Measurements from ENCODE around the gene GATD1. TPM values are rescaled to one million over a fixed set of nuclear protein-coding genes. Genes with fewer than 3 reads are reported as not detected.

The GATD1 gene
- total RNA-seq, 4 donors from 2014 or later: 47.6 to 81.7 (median 52.9) TPM

DNA sequence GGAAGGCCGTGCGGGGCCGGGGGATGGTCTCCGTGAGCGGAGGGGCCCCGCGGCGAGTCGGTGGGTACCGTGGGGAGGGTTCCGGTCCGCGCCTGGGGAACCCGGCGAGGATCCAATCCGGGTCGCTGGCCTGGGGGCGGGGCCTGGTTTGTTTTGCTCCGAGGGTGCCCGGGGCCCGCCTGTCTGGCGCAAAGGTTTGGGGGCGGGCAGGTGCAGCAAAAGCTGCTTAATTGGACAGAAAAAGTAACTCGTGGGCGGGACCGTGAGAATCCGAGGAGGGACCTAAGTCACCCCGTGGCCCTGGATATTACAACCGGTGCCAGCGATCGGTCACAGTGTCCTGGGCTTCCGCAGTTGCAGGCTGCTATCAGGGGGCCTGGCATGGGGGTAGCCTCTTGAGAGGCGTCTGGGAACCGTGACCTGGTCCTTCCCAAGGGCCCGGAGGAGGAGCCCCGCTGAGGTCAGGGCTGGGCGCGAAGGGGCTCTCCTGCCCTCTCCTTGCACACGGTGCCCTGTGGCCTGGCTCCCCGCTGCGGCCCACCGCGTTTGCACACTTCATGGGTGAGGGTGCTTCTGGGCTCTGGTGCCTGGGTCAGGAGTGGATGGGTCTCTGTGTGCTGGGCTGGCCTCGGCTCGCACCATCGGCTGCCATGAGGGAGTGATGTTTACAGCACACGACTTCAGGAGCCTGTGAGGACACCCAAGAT is 42.8 kb upstream of the GATD1 start:
- peak overlapping the region; percentile 96 to 98 (median 96) for H3K27ac ChIP-seq
- DNase-seq: peak; percentile 96 to 98 (median 98)
- TF ChIP-seq POLR2A (IDR thresholded peaks at IDR 0.05): peak; percentile 87 to 90
- TF ChIP-seq, protein P1, sequence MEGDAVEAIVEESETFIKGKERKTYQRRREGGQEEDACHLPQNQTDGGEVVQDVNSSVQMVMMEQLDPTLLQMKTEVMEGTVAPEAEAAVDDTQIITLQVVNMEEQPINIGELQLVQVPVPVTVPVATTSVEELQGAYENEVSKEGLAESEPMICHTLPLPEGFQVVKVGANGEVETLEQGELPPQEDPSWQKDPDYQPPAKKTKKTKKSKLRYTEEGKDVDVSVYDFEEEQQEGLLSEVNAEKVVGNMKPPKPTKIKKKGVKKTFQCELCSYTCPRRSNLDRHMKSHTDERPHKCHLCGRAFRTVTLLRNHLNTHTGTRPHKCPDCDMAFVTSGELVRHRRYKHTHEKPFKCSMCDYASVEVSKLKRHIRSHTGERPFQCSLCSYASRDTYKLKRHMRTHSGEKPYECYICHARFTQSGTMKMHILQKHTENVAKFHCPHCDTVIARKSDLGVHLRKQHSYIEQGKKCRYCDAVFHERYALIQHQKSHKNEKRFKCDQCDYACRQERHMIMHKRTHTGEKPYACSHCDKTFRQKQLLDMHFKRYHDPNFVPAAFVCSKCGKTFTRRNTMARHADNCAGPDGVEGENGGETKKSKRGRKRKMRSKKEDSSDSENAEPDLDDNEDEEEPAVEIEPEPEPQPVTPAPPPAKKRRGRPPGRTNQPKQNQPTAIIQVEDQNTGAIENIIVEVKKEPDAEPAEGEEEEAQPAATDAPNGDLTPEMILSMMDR (IDR thresholded peaks at IDR 0.05): no peak
- peak overlapping the region; percentile 75 to 97 (median 80) for H3K4me3 ChIP-seq
- peaks cover 0 to 32% (median 0%) of the 10 kb centered on the region in 3 donors for H3K36me3 ChIP-seq
- H3K4me1 ChIP-seq: peaks cover 5 to 31% (median 18%) of the 10 kb centered on the region in 4 donors
- no peaks in the 10 kb centered on the region for H3K9me3 ChIP-seq
- H3K27me3 ChIP-seq: no peaks in the 10 kb centered on the region

DNA sequence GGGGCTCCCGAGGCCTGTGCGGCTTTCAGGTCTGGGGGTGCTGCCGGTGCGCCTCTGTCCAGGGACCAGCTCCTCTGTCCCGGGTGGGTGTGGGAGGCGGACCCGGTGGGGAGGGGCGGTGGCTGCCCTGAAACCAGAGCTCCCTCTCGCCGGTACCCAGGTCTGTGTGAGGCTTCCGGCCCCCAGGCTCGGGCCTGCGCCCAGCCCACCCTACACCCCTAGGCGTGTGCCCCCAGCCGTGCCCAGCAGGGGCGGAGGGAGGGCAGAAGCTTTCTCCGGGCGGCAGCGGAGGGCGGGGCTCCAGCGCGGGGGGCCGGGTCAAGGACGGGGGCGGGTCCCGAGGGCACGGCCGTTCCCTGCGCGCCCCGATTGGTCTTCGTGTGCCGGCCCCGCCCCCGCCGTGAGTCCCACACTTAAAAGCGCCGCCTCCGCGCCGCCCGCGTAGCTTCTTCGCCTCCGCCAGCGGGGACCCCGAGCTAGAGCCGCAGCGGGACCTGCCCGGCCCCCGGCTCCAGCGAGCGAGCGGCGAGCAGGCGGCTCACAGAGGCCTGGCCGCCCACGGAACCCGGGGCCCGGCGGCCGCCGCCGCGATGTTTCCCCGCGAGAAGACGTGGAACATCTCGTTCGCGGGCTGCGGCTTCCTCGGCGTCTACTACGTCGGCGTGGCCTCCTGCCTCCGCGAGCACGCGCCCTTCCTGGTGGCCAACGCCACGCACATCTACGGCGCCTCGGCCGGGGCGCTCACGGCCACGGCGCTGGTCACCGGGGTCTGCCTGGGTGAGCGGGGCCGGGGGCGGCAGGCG is 42.0 kb upstream of the GATD1 start:
- peaks cover 0 to 25% (median 0%) of the 10 kb centered on the region in 3 donors for H3K36me3 ChIP-seq
- peak; percentile 89 to 92 for TF ChIP-seq POLR2A (IDR thresholded peaks at IDR 0.05)
- TF ChIP-seq, protein P1 (IDR thresholded peaks at IDR 0.05): peak in 4 of 6 experiments; percentile 24 to 47 (median 42)
- H3K9me3 ChIP-seq: no peaks in the 10 kb centered on the region
- DNase-seq: peak; percentile 94 to 97 (median 95)
- H3K27me3 ChIP-seq: no peaks in the 10 kb centered on the region
- peak overlapping the region; percentile 96 to 98 (median 96) for H3K27ac ChIP-seq
- H3K4me3 ChIP-seq: peak overlapping the region; percentile 75 to 97 (median 80)
- peaks cover 5 to 29% (median 18%) of the 10 kb centered on the region in 4 donors for H3K4me1 ChIP-seq

DNA sequence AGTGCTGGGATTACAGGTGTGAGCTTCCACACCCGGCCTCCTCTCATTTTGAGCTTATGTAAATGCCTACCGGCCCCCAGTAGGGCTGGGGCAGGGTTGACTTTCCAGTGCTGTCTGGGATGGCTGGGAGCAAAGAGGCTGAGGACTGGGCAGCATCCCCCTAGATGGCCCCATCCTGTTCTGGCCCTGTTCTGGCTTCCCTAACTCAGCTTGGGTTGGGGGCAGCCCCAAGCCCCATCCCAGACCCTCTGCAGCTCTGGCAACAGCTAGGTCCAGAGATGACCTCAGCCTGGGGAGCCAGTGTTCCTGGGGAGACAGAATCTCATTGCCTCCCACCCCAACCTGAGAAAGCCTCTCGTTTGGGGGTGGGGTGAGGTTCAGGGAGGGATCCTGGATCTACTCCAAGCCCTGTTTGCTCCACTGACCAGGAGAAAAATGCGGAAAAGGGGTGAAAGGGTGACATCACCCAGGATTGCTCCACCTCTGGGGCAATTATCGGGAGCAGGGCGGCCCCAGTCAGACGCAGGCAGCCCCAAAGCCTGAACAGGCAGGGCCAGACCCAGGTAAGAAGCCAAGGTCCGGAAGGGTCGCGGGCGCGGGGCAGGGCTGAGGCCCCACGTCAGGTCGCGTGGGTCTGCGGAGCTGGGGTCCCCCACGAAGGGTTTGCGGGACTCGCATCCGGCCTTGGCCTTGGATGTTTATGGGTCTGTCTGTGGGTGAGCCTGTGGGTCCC is 41.3 kb upstream of the GATD1 start, which contains the start of gene PNPLA2:
Gene PNPLA2 (plus strand): TSS at position 519 of the 733 bp plus-strand sequence. CDS start 805 bp downstream, outside the sequence.
- H3K4me3 ChIP-seq: peak within 1 kb of the TSS; percentile 75 to 97 (median 80)
- peak in 2 of 3 donors; percentile 79 to 86 for DNase-seq
- peak within 1 kb of the TSS; percentile 96 to 98 (median 96) for H3K27ac ChIP-seq
- no peaks in the 10 kb centered on the region for H3K9me3 ChIP-seq
- no peaks in the 10 kb centered on the region for H3K27me3 ChIP-seq
- H3K4me1 ChIP-seq: peaks cover 5 to 29% (median 18%) of the 10 kb centered on the region in 4 donors
- TF ChIP-seq, protein P1 (IDR thresholded peaks at IDR 0.05): no peak
- TF ChIP-seq POLR2A (IDR thresholded peaks at IDR 0.05): peak; percentile 85 to 88
- peaks cover 0 to 19% (median 0%) of the 10 kb centered on the region in 3 donors for H3K36me3 ChIP-seq

DNA sequence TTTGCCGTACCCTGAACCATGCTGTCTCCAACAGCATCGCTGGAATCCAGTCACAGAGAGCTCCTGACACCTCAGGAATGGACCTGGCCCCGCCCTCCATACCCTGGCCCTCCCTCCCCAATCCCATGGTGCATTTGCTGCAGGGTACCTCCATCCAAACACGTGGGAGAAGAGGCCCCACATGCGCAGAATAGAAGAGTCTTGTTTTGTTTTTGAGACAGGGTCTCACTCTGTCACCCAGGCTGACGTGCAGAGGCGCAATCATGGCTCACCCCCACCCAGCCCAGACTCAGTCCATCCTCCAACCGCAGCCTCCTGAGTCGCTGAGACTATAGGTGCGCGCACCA is 39.1 kb upstream of the GATD1 start:
- Histone ChIP-seq H3K9me3 (no peaks in the 10 kb centered on the region), H3K4me1 (peaks cover 6 to 20% (median 16%) of the 10 kb centered on the region in 4 donors), H3K27ac (no peak overlapping the region), H3K27me3 (no peaks in the 10 kb centered on the region), H3K36me3 (peaks cover 0 to 24% (median 0%) of the 10 kb centered on the region in 3 donors), H3K4me3 (no peak overlapping the region)
- no peak for DNase-seq
- TF ChIP-seq, protein P1 (IDR thresholded peaks at IDR 0.05): no peak
- TF ChIP-seq POLR2A (IDR thresholded peaks at IDR 0.05): no peak

Measured in Peyer's patch (tissue), 4 donors.